K562 (cell line): Measurements from ENCODE around the gene CDKN1C. TPM values are rescaled to one million over a fixed set of nuclear protein-coding genes. Genes with fewer than 3 reads are reported as not detected.

Experiments used
- ATF6 ChIP-seq: sonication (generic); formaldehyde crosslinking; IDR thresholded peaks from 2 replicates; pipeline ENCODE4 v1.4.0; 2020; ENCODE audit warnings: mild to moderate bottlenecking, missing genetic modification reagents
- FUS ChIP-seq: fragments of 200-400 bp; formaldehyde crosslinking; optimal IDR thresholded peaks from 2 replicates; pipeline ENCODE3; 2017; ENCODE audit warnings: low read depth, low read length
- TRIM24 ChIP-seq, 2 experiments: fragments of 450-650 bp; IDR thresholded peaks; 2 replicates each; pipeline ENCODE4 v1.6.1; 2016
- TRIM25 ChIP-seq: fragments of 450-650 bp; IDR thresholded peaks from 2 replicates; pipeline ENCODE4 v1.7.0; 2016; ENCODE audit warnings: borderline replicate concordance
- U2AF1 ChIP-seq: fragments of 200-400 bp; formaldehyde crosslinking; optimal IDR thresholded peaks from 2 replicates; pipeline ENCODE3; 2017; ENCODE audit warnings: mild to moderate bottlenecking, low read depth, low read length, moderate library complexity
- ZNF3 ChIP-seq: fragments of 250-450 bp; sonication (Bioruptor Pico); IDR thresholded peaks from 2 replicates; pipeline ENCODE4 v1.5.0; 2021; ENCODE audit warnings: mild to moderate bottlenecking, moderate library complexity
- ZNF41 ChIP-seq: fragments of 250-450 bp; sonication (Bioruptor Pico); conservative IDR thresholded peaks from 2 replicates; pipeline ENCODE4 v1.4.0; 2020; ENCODE audit warnings: mild to moderate bottlenecking
- polyA plus RNA-seq, 8 experiments: library from polyadenylated mRNA; depleted of rRNA in 4 of 8; stranded (reverse) in 5 of 8; unstranded in 3 of 8; fragments of >200 nt; fragmentation: Nextera tagmentation in 2 of 8; fragmentation: Illumina TruSeq in 1 of 8; extraction: Ambion mirVana in 2 of 8; extraction: Trizol in 1 of 8; gene quantifications; 2 replicates each; pipeline versions ENCODE4 v1.2.1 to v1.2.3, GENCODE V29; 2011 to 2014; ENCODE audit warnings: inconsistent platforms in 1 of 8, missing spikeins in 1 of 8
- total RNA-seq, 7 experiments: library from RNA; depleted of rRNA in 6 of 7; stranded (reverse); fragments of >200 nt in 6 of 7; fragmentation: Illumina TruSeq in 2 of 7; extraction: Trizol in 2 of 7; gene quantifications; 2 replicates each; pipeline versions ENCODE4 v1.2.1 to v1.2.3, GENCODE V29; 2011 to 2021; ENCODE audit warnings: low replicate concordance in 1 of 7
- TF ChIP-seq, protein P1 (sequence below): sonication (generic); formaldehyde crosslinking; IDR thresholded peaks from 2 replicates; pipeline ENCODE4 v1.9.0; 2022; ENCODE audit warnings: mild to moderate bottlenecking, missing genetic modification reagents
- TF ChIP-seq, protein P2 (sequence below): sonication (generic); formaldehyde crosslinking; IDR thresholded peaks from 2 replicates; pipeline ENCODE4 v1.5.0; 2020; ENCODE audit warnings: missing genetic modification reagents
- TF ChIP-seq, protein P3 (sequence below): fragments of 450-650 bp; IDR thresholded peaks from 2 replicates; pipeline ENCODE4 v1.6.1; 2016; ENCODE audit warnings: borderline replicate concordance
- TF ChIP-seq, protein P4 (sequence below): fragments of 450-650 bp; IDR thresholded peaks from 2 replicates; pipeline ENCODE4 v1.7.1; 2018; ENCODE audit warnings: mild to moderate bottlenecking, low read depth; ENCODE audit not compliant: partially characterized antibody
- TF ChIP-seq, protein P5 (sequence below): fragments of 250-450 bp; sonication (Bioruptor Pico); IDR thresholded peaks from 2 replicates; pipeline ENCODE4 v1.4.0; 2020; ENCODE audit warnings: mild to moderate bottlenecking, moderate library complexity

CDKN1C gene
- total and polyA plus RNA-seq, 9 of the 15 experiments (the other 6 are each of a cell fraction or from before 2014, with no cell fraction given): 2.8 to 21.1 (median 9.3) TPM

- TF ChIP-seq, protein P1, sequence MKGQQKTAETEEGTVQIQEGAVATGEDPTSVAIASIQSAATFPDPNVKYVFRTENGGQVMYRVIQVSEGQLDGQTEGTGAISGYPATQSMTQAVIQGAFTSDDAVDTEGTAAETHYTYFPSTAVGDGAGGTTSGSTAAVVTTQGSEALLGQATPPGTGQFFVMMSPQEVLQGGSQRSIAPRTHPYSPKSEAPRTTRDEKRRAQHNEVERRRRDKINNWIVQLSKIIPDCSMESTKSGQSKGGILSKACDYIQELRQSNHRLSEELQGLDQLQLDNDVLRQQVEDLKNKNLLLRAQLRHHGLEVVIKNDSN (CRISPR knock-in tag): no peak
- TF ChIP-seq ATF6 (CRISPR knock-in tag) (no peak), FUS (no peak), TRIM24 (IDR thresholded peaks at IDR 0.05) (peak in 1 of 2 experiments; percentile 8; a peak in 1 of 4 replicates), ZNF41 (CRISPR knock-in tag) (no peak), ZNF3 (CRISPR knock-in tag) (no peak), U2AF1 (no peak), TRIM25 (no peak)
- TF ChIP-seq, protein P2, sequence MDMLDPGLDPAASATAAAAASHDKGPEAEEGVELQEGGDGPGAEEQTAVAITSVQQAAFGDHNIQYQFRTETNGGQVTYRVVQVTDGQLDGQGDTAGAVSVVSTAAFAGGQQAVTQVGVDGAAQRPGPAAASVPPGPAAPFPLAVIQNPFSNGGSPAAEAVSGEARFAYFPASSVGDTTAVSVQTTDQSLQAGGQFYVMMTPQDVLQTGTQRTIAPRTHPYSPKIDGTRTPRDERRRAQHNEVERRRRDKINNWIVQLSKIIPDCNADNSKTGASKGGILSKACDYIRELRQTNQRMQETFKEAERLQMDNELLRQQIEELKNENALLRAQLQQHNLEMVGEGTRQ (CRISPR knock-in tag): no peak
- TF ChIP-seq, protein P3, sequence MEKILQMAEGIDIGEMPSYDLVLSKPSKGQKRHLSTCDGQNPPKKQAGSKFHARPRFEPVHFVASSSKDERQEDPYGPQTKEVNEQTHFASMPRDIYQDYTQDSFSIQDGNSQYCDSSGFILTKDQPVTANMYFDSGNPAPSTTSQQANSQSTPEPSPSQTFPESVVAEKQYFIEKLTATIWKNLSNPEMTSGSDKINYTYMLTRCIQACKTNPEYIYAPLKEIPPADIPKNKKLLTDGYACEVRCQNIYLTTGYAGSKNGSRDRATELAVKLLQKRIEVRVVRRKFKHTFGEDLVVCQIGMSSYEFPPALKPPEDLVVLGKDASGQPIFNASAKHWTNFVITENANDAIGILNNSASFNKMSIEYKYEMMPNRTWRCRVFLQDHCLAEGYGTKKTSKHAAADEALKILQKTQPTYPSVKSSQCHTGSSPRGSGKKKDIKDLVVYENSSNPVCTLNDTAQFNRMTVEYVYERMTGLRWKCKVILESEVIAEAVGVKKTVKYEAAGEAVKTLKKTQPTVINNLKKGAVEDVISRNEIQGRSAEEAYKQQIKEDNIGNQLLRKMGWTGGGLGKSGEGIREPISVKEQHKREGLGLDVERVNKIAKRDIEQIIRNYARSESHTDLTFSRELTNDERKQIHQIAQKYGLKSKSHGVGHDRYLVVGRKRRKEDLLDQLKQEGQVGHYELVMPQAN: no peak
- TF ChIP-seq, protein P4, sequence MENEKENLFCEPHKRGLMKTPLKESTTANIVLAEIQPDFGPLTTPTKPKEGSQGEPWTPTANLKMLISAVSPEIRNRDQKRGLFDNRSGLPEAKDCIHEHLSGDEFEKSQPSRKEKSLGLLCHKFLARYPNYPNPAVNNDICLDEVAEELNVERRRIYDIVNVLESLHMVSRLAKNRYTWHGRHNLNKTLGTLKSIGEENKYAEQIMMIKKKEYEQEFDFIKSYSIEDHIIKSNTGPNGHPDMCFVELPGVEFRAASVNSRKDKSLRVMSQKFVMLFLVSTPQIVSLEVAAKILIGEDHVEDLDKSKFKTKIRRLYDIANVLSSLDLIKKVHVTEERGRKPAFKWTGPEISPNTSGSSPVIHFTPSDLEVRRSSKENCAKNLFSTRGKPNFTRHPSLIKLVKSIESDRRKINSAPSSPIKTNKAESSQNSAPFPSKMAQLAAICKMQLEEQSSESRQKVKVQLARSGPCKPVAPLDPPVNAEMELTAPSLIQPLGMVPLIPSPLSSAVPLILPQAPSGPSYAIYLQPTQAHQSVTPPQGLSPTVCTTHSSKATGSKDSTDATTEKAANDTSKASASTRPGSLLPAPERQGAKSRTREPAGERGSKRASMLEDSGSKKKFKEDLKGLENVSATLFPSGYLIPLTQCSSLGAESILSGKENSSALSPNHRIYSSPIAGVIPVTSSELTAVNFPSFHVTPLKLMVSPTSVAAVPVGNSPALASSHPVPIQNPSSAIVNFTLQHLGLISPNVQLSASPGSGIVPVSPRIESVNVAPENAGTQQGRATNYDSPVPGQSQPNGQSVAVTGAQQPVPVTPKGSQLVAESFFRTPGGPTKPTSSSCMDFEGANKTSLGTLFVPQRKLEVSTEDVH: no peak
- TF ChIP-seq, protein P5, sequence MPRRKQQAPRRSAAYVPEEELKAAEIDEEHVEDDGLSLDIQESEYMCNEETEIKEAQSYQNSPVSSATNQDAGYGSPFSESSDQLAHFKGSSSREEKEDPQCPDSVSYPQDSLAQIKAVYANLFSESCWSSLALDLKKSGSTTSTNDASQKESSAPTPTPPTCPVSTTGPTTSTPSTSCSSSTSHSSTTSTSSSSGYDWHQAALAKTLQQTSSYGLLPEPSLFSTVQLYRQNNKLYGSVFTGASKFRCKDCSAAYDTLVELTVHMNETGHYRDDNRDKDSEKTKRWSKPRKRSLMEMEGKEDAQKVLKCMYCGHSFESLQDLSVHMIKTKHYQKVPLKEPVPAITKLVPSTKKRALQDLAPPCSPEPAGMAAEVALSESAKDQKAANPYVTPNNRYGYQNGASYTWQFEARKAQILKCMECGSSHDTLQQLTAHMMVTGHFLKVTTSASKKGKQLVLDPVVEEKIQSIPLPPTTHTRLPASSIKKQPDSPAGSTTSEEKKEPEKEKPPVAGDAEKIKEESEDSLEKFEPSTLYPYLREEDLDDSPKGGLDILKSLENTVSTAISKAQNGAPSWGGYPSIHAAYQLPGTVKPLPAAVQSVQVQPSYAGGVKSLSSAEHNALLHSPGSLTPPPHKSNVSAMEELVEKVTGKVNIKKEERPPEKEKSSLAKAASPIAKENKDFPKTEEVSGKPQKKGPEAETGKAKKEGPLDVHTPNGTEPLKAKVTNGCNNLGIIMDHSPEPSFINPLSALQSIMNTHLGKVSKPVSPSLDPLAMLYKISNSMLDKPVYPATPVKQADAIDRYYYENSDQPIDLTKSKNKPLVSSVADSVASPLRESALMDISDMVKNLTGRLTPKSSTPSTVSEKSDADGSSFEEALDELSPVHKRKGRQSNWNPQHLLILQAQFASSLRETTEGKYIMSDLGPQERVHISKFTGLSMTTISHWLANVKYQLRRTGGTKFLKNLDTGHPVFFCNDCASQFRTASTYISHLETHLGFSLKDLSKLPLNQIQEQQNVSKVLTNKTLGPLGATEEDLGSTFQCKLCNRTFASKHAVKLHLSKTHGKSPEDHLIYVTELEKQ (CRISPR knock-in tag): no peak
Observed at GRCh38 chr11:2867722-2868505, 17.7 kb downstream of the CDKN1C start (continued).
